Liver (tissue), 3 donors: ENCODE data around the gene FBXW7.
A peak's percentile ranks its signal among the peaks of the same experiment; 100 is the strongest.

Experiments used
- FOXA1 ChIP-seq: IDR thresholded peaks from 2 replicates; pipeline ENCODE4 v1.6.1; 2016; ENCODE audit warnings: antibody characterized with exemption
- RAD21 ChIP-seq, 2 donors: IDR thresholded peaks; 2 replicates each; pipeline ENCODE4 v1.6.1; 2016; ENCODE audit warnings: antibody characterized with exemption in 2 of 2, mild to moderate bottlenecking in 2 of 2
- SP1 ChIP-seq: IDR thresholded peaks from 2 replicates; pipeline ENCODE4 v1.6.1; 2018; ENCODE audit warnings: antibody characterized with exemption, mild to moderate bottlenecking
- YY1 ChIP-seq: IDR thresholded peaks from 2 replicates; pipeline ENCODE4 v1.6.1; 2016; ENCODE audit warnings: antibody characterized with exemption, mild to moderate bottlenecking
- TF ChIP-seq, protein P1 (sequence below): fragments of 150-350 bp; IDR thresholded peaks from 2 replicates; pipeline ENCODE4 v1.5.1; 2017; ENCODE audit warnings: improper control_type of control experiment, low read depth, low read length; ENCODE audit not compliant: missing input control
- TF ChIP-seq, protein P2 (sequence below): IDR thresholded peaks from 2 replicates; pipeline ENCODE4 v1.6.1; 2016; ENCODE audit warnings: antibody characterized with exemption, mild to moderate bottlenecking
- TF ChIP-seq, protein P3 (sequence below): IDR thresholded peaks from 2 replicates; pipeline ENCODE4 v1.6.1; 2016; ENCODE audit warnings: antibody characterized with exemption
- donor health status: healthy.
- donor health status: healthy.

DNA sequence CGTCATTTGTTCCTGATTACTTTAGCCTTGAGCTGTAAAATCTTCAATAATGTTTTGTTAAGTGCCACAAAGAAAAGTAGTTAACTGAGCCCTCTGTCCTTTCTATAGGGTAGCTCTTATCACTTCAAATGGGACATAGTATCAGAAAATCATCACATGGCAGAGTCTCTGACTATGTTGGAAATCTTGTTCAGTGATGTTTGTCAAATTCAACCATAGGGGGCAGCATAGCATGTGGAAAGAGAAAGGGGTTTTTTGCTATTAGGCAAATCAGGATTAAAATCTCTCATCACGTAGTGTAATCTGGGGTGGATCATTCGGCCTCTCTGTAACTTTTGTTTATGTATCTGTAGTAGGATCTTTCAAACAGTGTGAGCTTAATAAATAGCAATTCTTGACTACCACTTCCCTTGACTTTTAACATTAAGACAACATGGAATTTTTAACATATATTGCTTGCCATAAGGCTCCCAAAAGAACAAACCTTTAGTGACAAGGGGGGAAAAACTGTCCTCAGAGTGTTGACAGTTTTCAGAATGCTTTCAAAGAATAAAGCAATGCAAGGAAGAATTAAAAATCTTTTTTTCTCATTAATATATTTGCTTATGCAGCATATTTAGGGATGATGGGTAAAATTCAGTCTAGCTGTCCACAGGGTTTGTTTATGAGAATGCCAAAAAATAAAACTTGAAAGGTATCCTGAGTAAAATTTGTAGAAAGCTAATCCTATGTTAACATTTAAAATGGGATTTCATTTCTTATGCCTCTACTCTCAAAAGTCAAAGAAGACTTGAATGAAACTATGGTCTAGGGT is 127.2 kb downstream of the FBXW7 start:
- TF ChIP-seq, protein P1, sequence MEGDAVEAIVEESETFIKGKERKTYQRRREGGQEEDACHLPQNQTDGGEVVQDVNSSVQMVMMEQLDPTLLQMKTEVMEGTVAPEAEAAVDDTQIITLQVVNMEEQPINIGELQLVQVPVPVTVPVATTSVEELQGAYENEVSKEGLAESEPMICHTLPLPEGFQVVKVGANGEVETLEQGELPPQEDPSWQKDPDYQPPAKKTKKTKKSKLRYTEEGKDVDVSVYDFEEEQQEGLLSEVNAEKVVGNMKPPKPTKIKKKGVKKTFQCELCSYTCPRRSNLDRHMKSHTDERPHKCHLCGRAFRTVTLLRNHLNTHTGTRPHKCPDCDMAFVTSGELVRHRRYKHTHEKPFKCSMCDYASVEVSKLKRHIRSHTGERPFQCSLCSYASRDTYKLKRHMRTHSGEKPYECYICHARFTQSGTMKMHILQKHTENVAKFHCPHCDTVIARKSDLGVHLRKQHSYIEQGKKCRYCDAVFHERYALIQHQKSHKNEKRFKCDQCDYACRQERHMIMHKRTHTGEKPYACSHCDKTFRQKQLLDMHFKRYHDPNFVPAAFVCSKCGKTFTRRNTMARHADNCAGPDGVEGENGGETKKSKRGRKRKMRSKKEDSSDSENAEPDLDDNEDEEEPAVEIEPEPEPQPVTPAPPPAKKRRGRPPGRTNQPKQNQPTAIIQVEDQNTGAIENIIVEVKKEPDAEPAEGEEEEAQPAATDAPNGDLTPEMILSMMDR: peak; percentile 45
- no peak for TF ChIP-seq FOXA1
- TF ChIP-seq YY1: no peak
- TF ChIP-seq RAD21 (IDR thresholded peaks at IDR 0.05): peak; percentile 79 to 87
- TF ChIP-seq, protein P2, sequence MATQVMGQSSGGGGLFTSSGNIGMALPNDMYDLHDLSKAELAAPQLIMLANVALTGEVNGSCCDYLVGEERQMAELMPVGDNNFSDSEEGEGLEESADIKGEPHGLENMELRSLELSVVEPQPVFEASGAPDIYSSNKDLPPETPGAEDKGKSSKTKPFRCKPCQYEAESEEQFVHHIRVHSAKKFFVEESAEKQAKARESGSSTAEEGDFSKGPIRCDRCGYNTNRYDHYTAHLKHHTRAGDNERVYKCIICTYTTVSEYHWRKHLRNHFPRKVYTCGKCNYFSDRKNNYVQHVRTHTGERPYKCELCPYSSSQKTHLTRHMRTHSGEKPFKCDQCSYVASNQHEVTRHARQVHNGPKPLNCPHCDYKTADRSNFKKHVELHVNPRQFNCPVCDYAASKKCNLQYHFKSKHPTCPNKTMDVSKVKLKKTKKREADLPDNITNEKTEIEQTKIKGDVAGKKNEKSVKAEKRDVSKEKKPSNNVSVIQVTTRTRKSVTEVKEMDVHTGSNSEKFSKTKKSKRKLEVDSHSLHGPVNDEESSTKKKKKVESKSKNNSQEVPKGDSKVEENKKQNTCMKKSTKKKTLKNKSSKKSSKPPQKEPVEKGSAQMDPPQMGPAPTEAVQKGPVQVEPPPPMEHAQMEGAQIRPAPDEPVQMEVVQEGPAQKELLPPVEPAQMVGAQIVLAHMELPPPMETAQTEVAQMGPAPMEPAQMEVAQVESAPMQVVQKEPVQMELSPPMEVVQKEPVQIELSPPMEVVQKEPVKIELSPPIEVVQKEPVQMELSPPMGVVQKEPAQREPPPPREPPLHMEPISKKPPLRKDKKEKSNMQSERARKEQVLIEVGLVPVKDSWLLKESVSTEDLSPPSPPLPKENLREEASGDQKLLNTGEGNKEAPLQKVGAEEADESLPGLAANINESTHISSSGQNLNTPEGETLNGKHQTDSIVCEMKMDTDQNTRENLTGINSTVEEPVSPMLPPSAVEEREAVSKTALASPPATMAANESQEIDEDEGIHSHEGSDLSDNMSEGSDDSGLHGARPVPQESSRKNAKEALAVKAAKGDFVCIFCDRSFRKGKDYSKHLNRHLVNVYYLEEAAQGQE: no peak
- no peak for TF ChIP-seq SP1
- TF ChIP-seq, protein P3, sequence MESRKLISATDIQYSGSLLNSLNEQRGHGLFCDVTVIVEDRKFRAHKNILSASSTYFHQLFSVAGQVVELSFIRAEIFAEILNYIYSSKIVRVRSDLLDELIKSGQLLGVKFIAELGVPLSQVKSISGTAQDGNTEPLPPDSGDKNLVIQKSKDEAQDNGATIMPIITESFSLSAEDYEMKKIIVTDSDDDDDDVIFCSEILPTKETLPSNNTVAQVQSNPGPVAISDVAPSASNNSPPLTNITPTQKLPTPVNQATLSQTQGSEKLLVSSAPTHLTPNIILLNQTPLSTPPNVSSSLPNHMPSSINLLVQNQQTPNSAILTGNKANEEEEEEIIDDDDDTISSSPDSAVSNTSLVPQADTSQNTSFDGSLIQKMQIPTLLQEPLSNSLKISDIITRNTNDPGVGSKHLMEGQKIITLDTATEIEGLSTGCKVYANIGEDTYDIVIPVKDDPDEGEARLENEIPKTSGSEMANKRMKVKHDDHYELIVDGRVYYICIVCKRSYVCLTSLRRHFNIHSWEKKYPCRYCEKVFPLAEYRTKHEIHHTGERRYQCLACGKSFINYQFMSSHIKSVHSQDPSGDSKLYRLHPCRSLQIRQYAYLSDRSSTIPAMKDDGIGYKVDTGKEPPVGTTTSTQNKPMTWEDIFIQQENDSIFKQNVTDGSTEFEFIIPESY: no peak
